Left lung (tissue), 10 donors: ENCODE results near the gene KXD1. TPM values are rescaled to one million over a fixed set of nuclear protein-coding genes. Genes with fewer than 3 reads are reported as not detected.
"Not testable (repeated sequence)": the region's sequence is repeated elsewhere in the genome, so short reads cannot be mapped to it uniquely, and the experiment has no call there.

Experiments
- ATAC-seq: fragments of 200-7000 bp; cut with Tn5 transposase; one replicate; pipeline ENCODE4 v1.9.1; 2020; ENCODE audit warnings: moderate library complexity
- DNase-seq, 4 donors: peaks; one replicate each; pipeline ENCODE4 v3.0.0-alpha.2; 2013 to 2020
- H3K27ac ChIP-seq, 2 donors: fragments of 200-600 bp; sonication (generic) in 1 of 2; one replicate each; pipeline versions ENCODE4 v1.5.0 to v1.8.0; 2020 to 2021
- H3K27me3 ChIP-seq, 2 donors: fragments of 200-600 bp; sonication (generic) in 1 of 2; one replicate each; pipeline versions ENCODE4 v1.5.0 to v1.8.0; 2020 to 2021
- H3K36me3 ChIP-seq, 2 donors: fragments of 200-600 bp; sonication (generic) in 1 of 2; one replicate each; pipeline versions ENCODE4 v1.5.0 to v1.8.0; 2020 to 2021
- H3K4me1 ChIP-seq, 2 donors: fragments of 200-600 bp; one replicate each; pipeline ENCODE4 v1.8.0; 2021
- H3K4me3 ChIP-seq, 2 donors: fragments of 200-600 bp; sonication (generic) in 1 of 2; one replicate each; pipeline versions ENCODE4 v1.5.0 to v1.8.0; 2020 to 2021; ENCODE audit warnings: mild to moderate bottlenecking in 1 of 2
- H3K9me3 ChIP-seq, 2 donors: fragments of 200-600 bp; sonication (generic) in 1 of 2; one replicate each; pipeline versions ENCODE4 v1.5.0 to v1.8.0; 2020 to 2021
- CTCF ChIP-seq, 2 donors: fragments of 200-600 bp; sonication (generic) in 1 of 2; IDR thresholded peaks; one replicate each; pipeline versions ENCODE4 v1.5.0 to v1.8.0; 2021; ENCODE audit warnings: antibody characterized with exemption in 2 of 2
- intact Hi-C, 2 donors: fragments of 100-400 bp; cut with DNase I; formaldehyde crosslinking; loops; one replicate each; pipeline versions ENCODE4 v1.11.2 to v1.14.2; 2022
- polyA plus RNA-seq, 6 donors: library from polyadenylated mRNA; unstranded; fragments of 120-200 nt; gene quantifications; one replicate each; pipeline ENCODE4 v1.2.1, GENCODE V29; 2013; ENCODE audit not compliant: insufficient read length in 6 of 6
- total RNA-seq, 2 donors: library from RNA; stranded (reverse); fragmentation: NEBNext Ultra II Directional; extraction: Animal tissue kit (Norgen Biotek cat#: 25700); gene quantifications; one replicate each; pipeline ENCODE4 v1.2.1, GENCODE V29; 2021
- donor health status: DM: no; HTN: yes; CAD: no.
- donor health status: DM: no; HTN: no; CAD: no.

Gene KXD1
- total and polyA plus RNA-seq, 8 donors = 65.6 to 86.2 (median 71.2) TPM

DNA sequence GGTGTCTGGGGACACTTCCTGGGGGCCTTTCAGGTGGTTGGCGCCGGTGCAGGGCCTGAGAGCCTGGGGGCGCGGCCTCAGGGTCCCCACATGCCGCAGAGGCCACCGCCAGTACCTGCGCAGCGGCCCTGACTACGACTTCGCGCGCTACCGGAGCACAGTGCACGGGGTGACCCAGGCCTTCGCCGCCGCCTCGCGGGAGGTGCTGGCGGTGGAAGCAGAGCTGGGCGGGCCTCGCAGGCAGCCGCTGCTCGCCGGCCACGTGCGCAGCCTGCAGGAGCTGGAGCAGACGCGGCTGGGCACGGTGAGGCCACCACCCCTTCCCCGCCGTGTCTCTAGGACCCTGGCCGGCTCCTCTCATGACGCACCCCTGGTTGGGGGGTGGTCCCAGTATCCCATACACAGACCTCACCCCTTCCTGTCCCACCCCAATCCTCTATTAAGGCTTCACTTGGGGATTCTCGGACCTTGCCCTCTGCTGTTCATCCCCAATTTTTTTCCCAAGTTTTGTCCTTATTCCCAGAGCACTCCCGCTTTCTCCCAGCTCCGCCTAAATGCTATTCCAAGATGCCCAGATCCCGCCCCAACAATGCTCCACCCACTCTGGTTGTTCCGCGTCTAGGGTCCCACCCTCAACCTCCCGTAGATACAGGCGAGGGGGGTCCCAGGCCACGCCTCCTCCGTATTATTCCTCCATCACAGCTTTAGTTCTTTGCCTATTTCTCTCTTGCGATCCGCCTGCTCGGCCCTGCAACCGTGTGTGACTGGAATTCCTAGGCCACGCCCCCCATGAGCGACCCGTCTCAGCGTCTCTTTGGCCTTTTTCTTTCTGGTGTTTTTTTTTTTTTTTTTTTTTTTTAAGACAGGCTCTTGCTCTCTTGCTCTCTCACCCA lies 32.0 kb downstream of the KXD1 start:
- TF ChIP-seq CTCF (IDR thresholded peaks at IDR 0.05) = peak in 1 of 2 donors; percentile 20
- H3K4me3 ChIP-seq = peak overlapping the region; percentile 77 to 79
- peaks cover 11 to 37% of the 10 kb centered on the region in 2 donors for H3K4me1 ChIP-seq
- H3K36me3 ChIP-seq = peaks cover 0 to 10% of the 10 kb centered on the region in 2 donors
- peak; percentile 60 to 92 (median 66) for DNase-seq
- H3K27me3 ChIP-seq = peaks cover 0 to 12% of the 10 kb centered on the region in 2 donors
- intact Hi-C loops = loop anchor here in 1 of 2 donors (10.0 kb wide), 1 partner anchor 85 kb away; no protein-coding TSS in a partner anchor
- ATAC-seq = peak; percentile 78
- H3K9me3 ChIP-seq = no peaks in the 10 kb centered on the region
- H3K27ac ChIP-seq = peak overlapping the region; percentile 88 to 97

GRCh38 chr19:18590273-18591272 lies 32.9 kb downstream of the KXD1 start:
- DNase-seq = peak in 2 of 4 donors; percentile 10 to 75
- Histone ChIP-seq H3K4me1 (peaks cover 16 to 45% of the 10 kb centered on the region in 2 donors), H3K36me3 (peaks cover 0 to 10% of the 10 kb centered on the region in 2 donors), H3K4me3 (peak overlapping the region in 1 of 2 donors; percentile 77), H3K27ac (no peak overlapping the region), H3K27me3 (peaks cover 0 to 22% of the 10 kb centered on the region in 2 donors), H3K9me3 (no peaks in the 10 kb centered on the region)
- ATAC-seq = no peak
- intact Hi-C loops = loop anchor here in 1 of 2 donors (10.0 kb wide), 1 partner anchor 84 kb away; no protein-coding TSS in a partner anchor
- TF ChIP-seq CTCF (IDR thresholded peaks at IDR 0.05) = no peak

DNA sequence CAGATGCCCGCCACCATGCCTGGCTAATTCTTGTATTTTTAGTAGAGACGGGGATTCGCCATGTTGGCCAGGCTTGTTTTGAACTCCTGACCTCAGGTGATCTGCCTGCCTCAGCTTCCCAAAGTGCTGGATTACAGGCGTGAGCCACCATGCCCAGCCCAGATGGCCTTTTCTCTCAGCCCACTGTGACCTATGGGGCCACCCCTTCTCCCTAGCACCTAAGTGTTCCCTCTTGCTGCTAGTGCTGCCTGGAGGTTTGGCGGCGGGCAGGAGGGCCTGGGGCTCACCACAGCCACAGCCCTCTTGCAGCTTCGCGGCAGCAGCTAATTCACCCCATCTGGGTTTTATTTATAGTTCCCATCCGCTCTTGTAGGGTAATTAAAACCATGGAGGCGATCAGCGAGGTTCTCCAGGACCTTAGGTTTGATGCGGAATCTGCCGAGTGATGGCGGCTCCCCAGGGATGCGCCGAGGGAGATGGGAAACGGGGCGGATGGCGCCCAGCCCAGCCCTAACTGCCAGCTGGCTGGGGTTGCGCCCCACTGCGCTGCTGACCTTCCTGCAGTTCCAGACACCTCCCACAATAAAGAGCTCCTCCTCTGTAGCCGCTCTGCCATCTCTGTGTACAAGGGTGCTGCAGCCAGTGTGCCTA lies 34.2 kb downstream of the KXD1 start:
- peaks cover 16 to 45% of the 10 kb centered on the region in 2 donors for H3K4me1 ChIP-seq
- ATAC-seq = no peak
- peaks cover 0 to 10% of the 10 kb centered on the region in 2 donors for H3K36me3 ChIP-seq
- peaks cover 0 to 34% of the 10 kb centered on the region in 2 donors for H3K27me3 ChIP-seq
- no peaks in the 10 kb centered on the region for H3K9me3 ChIP-seq
- DNase-seq = no peak
- no peak for TF ChIP-seq CTCF (IDR thresholded peaks at IDR 0.05)
- H3K4me3 ChIP-seq = no peak overlapping the region
- intact Hi-C loops = loop anchor here in 1 of 2 donors (10.0 kb wide), 1 partner anchor 83 kb away; no protein-coding TSS in a partner anchor
- no peak overlapping the region for H3K27ac ChIP-seq

DNA sequence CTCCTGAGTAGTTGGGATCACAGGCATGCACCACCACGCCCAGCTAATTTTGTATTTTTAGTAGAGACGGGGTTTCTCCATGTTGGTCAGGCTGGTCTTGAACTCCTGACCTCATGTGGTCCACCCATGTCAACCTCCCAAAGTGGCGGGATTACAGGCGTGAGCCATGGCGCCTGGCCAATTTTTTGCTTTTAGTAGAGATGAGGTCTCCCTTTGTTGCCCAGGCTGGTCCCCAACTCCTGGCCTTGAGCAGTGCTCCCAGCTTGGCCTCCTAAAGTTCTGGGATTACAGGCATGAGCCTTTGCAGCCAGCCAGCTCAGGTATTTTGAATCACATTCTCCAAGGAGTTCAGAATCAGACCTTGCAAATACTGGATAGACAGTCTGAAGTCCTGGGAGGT lies 35.1 kb downstream of the KXD1 start:
- not testable (repeated sequence) for H3K9me3 ChIP-seq, DNase-seq, H3K27ac ChIP-seq, H3K4me3 ChIP-seq, ATAC-seq
- intact Hi-C loops = loop anchor here in 1 of 2 donors (10.0 kb wide), 1 partner anchor 82 kb away; no protein-coding TSS in a partner anchor
- Histone ChIP-seq H3K36me3 (peaks cover 0 to 10% of the 10 kb centered on the region in 2 donors), H3K27me3 (peaks cover 0 to 42% of the 10 kb centered on the region in 2 donors), H3K4me1 (peaks cover 16 to 45% of the 10 kb centered on the region in 2 donors)
